CD4-positive, alpha-beta memory T cell (primary cell): Measurements from ENCODE around the gene CFAP43. TPM values are rescaled to one million over a fixed set of nuclear protein-coding genes. Genes with fewer than 3 reads are reported as not detected.

Experiments
- CTCF ChIA-PET: fragments of 350-600 bp; sonication (Branson Sonifier 250); formaldehyde crosslinking; loops from one replicate; lab custom pipeline; 2021; ENCODE audit warnings: inconsistent platforms; ENCODE audit not compliant: partially characterized antibody; lab: Charles Lee
- POLR2A ChIA-PET: fragments of 350-600 bp; sonication (Branson Sonifier 250); formaldehyde crosslinking; loops from one replicate; lab custom pipeline; 2021; ENCODE audit not compliant: partially characterized antibody; lab: Charles Lee
- DNase-seq, 5 donors: peaks; one replicate each; pipeline versions ENCODE4 v3.0.0 to v3.0.0-alpha.2; 2020 to 2022; ENCODE audit warnings: mixed read lengths in 1 of 5
- H3K27ac ChIP-seq: one replicate; pipeline ENCODE4 v1.7.0; 2013; ENCODE audit warnings: low read depth, low read length
- H3K27me3 ChIP-seq: 2 replicates; pipeline ENCODE4 v1.7.0; 2013; ENCODE audit warnings: mild to moderate bottlenecking, low read length, moderate library complexity; ENCODE audit not compliant: insufficient read depth
- H3K36me3 ChIP-seq: 2 replicates; pipeline ENCODE4 v1.7.0; 2013; ENCODE audit warnings: mild to moderate bottlenecking, low read length, moderate library complexity; ENCODE audit not compliant: insufficient read depth
- H3K4me1 ChIP-seq: 2 replicates; pipeline ENCODE4 v1.7.0; 2013; ENCODE audit warnings: mild to moderate bottlenecking, low read length, moderate library complexity; ENCODE audit not compliant: insufficient read depth
- H3K4me3 ChIP-seq, 2 donors: one replicate each; pipeline ENCODE4 v1.7.0; 2013; ENCODE audit warnings: low read length in 2 of 2, mild to moderate bottlenecking in 1 of 2
- H3K9me3 ChIP-seq, 2 donors: one replicate each; pipeline ENCODE4 v1.7.0; 2013; ENCODE audit warnings: low read length in 2 of 2, control low read depth in 1 of 2; ENCODE audit not compliant: control insufficient read depth in 1 of 2
- H3K27ac Mint-ChIP-seq, 7 donors: one replicate each; pipeline ENCODE4 v1.8.0; 2020 to 2021; ENCODE audit warnings: mixed read lengths in 7 of 7, mild to moderate bottlenecking in 6 of 7, inconsistent platforms in 3 of 7, moderate library complexity in 3 of 7
- H3K27me3 Mint-ChIP-seq, 2 donors: one replicate each; pipeline ENCODE4 v1.8.0; 2020 to 2021; ENCODE audit warnings: mixed read lengths in 2 of 2
- H3K36me3 Mint-ChIP-seq, 2 donors: one replicate each; pipeline ENCODE4 v1.8.0; 2020 to 2021; ENCODE audit warnings: mixed read lengths in 2 of 2, inconsistent platforms in 1 of 2, mild to moderate bottlenecking in 1 of 2
- H3K4me1 Mint-ChIP-seq, 4 donors: one replicate each; pipeline ENCODE4 v1.8.0; 2020 to 2021; ENCODE audit warnings: mixed read lengths in 4 of 4, mild to moderate bottlenecking in 1 of 4
- H3K4me3 Mint-ChIP-seq, 8 donors: one replicate each; pipeline ENCODE4 v1.8.0; 2020 to 2021; ENCODE audit warnings: mixed read lengths in 8 of 8, mild to moderate bottlenecking in 7 of 8, moderate library complexity in 6 of 8, inconsistent platforms in 3 of 8
- H3K9me3 Mint-ChIP-seq, 8 donors: one replicate each; pipeline ENCODE4 v1.8.0; 2020 to 2021; ENCODE audit warnings: mixed read lengths in 8 of 8, mild to moderate bottlenecking in 5 of 8, inconsistent platforms in 3 of 8, moderate library complexity in 1 of 8
- intact Hi-C: fragments of 100-400 bp; cut with micrococcal nuclease; formaldehyde crosslinking; loops from one replicate; pipeline ENCODE4 v1.15.1; 2023
- polyA plus RNA-seq, 2 donors: library from polyadenylated mRNA; unstranded; fragments of 300-500 nt; fragmentation: Illumina TruSeq; gene quantifications; one replicate each; pipeline ENCODE4 v1.2.3, GENCODE V29; 2021
- total RNA-seq, 2 experiments: library from RNA; stranded (reverse); gene quantifications; one replicate each; pipeline ENCODE4 v1.2.3, GENCODE V29; 2021

The CFAP43 gene
- total and polyA plus RNA-seq, 4 experiments from 2014 or later: not detected

- H3K27ac Mint-ChIP-seq: no peak overlapping the region
- H3K36me3 Mint-ChIP-seq: peaks cover 0 to 2% of the 10 kb centered on the region in 2 donors
Measured at GRCh38 chr10:104273899-104274575, 41.9 kb upstream of the CFAP43 start.

GRCh38 chr10:104273286-104273685 is 41.1 kb upstream of the CFAP43 start:
- H3K27ac Mint-ChIP-seq: no peak overlapping the region
- Histone ChIP-seq H3K27ac (no peak overlapping the region), H3K36me3 (no peaks in the 10 kb centered on the region), H3K4me3 (no peak overlapping the region), H3K27me3 (no peaks in the 10 kb centered on the region), H3K9me3 (no peaks in the 10 kb centered on the region), H3K4me1 (peaks cover 17% of the 10 kb centered on the region)
- peaks cover 3 to 16% (median 6%) of the 10 kb centered on the region in 4 donors for H3K4me1 Mint-ChIP-seq
- POLR2A ChIA-PET: interaction anchor here (0.6 to 2.4 kb wide), 4 partner anchors 12 to 80 kb away, joined by 3 to 12 read pairs (median 10); partner anchors contain the start of genes CFAP58 and GSTO1
- H3K27me3 Mint-ChIP-seq: peaks cover 5 to 10% of the 10 kb centered on the region in 2 donors
- H3K4me3 Mint-ChIP-seq: no peak overlapping the region
- peaks cover 2 to 8% of the 10 kb centered on the region in 2 donors for H3K36me3 Mint-ChIP-seq
- no peak for DNase-seq
- no peaks in the 10 kb centered on the region for H3K9me3 Mint-ChIP-seq
- CTCF ChIA-PET: interaction anchor here (0.9 to 9.2 kb wide), 19 partner anchors 10 to 560 kb away, joined by 3 to 202 read pairs (median 14); partner anchors contain the start of genes CFAP43, CFAP58, GSTO1 and ITPRIP
- intact Hi-C loops: no loop called here

More at GRCh38 chr10:104273899-104274575, 41.9 kb upstream of the CFAP43 start:
- H3K4me1 ChIP-seq: peaks cover 17% of the 10 kb centered on the region
- ChIA-PET POLR2A (interaction anchor here (0.9 to 2.4 kb wide), 7 partner anchors 11 to 65 kb away, joined by 3 to 12 read pairs (median 5); partner anchors contain the start of gene GSTO1), CTCF (interaction anchor here (0.9 to 9.2 kb wide), 38 partner anchors 7 to 575 kb away, joined by 3 to 202 read pairs (median 5); partner anchors contain the start of genes CFAP43, CFAP58, GSTO1 and ITPRIP)
- H3K4me3 Mint-ChIP-seq: peak overlapping the region in 2 of 8 donors; percentile 53 to 66
- intact Hi-C loops: no loop called here
- H3K4me1 Mint-ChIP-seq: peaks cover 3 to 8% (median 3%) of the 10 kb centered on the region in 4 donors
- DNase-seq: no peak
- H3K27ac ChIP-seq: no peak overlapping the region
- H3K9me3 Mint-ChIP-seq: no peaks in the 10 kb centered on the region
- no peak overlapping the region for H3K4me3 ChIP-seq
- no peaks in the 10 kb centered on the region for H3K36me3 ChIP-seq
- H3K27me3 Mint-ChIP-seq: peaks cover 9 to 10% of the 10 kb centered on the region in 2 donors
- H3K9me3 ChIP-seq: no peaks in the 10 kb centered on the region
- H3K27me3 ChIP-seq: no peaks in the 10 kb centered on the region

- Mint-ChIP-seq H3K4me3 (peak within 1 kb of the TSS; percentile 91 to 96 (median 92)), H3K27me3 (no peaks in the 10 kb centered on the region), H3K4me1 (peaks cover 28 to 56% (median 39%) of the 10 kb centered on the region in 4 donors)
Measured at GRCh38 chr10:104268713-104269645, 36.8 kb upstream of the CFAP43 start, which contains the start of gene GSTO2. TSS of gene GSTO2 (plus strand) at chr10:104269184. CDS start at chr10:104274916, 5,732 bp downstream.

GRCh38 chr10:104268405-104268712 is 36.2 kb upstream of the CFAP43 start:
- DNase-seq: no peak
- no peaks in the 10 kb centered on the region for H3K9me3 Mint-ChIP-seq
- ChIA-PET POLR2A (interaction anchor here (0.7 to 4.3 kb wide), 11 partner anchors 10 to 684 kb away, joined by 4 to 59 read pairs (median 6); partner anchors contain the start of genes CFAP43, CFAP58, GSTO1 and ITPRIP), CTCF (interaction anchor here (0.7 kb wide), 1 partner anchor 24 kb away, joined by 3 read pairs; no protein-coding TSS in a partner anchor)
- intact Hi-C loops: loop anchor here (1.0 to 5.0 kb wide), 6 partner anchors 12 to 380 kb away; partner anchors contain the start of genes CFAP43, ITPRIP and SLK
- Histone ChIP-seq H3K4me3 (peak overlapping the region; percentile 67 to 89), H3K36me3 (peaks cover 14% of the 10 kb centered on the region), H3K27ac (peak overlapping the region; percentile 90), H3K9me3 (no peaks in the 10 kb centered on the region), H3K4me1 (peaks cover 55% of the 10 kb centered on the region), H3K27me3 (no peaks in the 10 kb centered on the region)
- H3K4me1 Mint-ChIP-seq: peaks cover 32 to 62% (median 44%) of the 10 kb centered on the region in 4 donors
- peak overlapping the region; percentile 91 to 96 (median 92) for H3K4me3 Mint-ChIP-seq
- no peaks in the 10 kb centered on the region for H3K27me3 Mint-ChIP-seq
- peak overlapping the region; percentile 91 to 99 (median 96) for H3K27ac Mint-ChIP-seq
- peaks cover 25 to 47% of the 10 kb centered on the region in 2 donors for H3K36me3 Mint-ChIP-seq

More at GRCh38 chr10:104268713-104269645, 36.8 kb upstream of the CFAP43 start, which contains the start of gene GSTO2:
- Mint-ChIP-seq H3K27ac (peak within 1 kb of the TSS; percentile 91 to 99 (median 96)), H3K9me3 (no peaks in the 10 kb centered on the region), H3K36me3 (peaks cover 22 to 41% of the 10 kb centered on the region in 2 donors)
- ChIA-PET CTCF (interaction anchor here (0.7 to 1.6 kb wide), 5 partner anchors 15 to 556 kb away, joined by 3 to 11 read pairs (median 6); partner anchors contain the start of genes CFAP58 and GSTO1), POLR2A (interaction anchor here (0.6 to 4.3 kb wide), 15 partner anchors 9 to 685 kb away, joined by 3 to 59 read pairs (median 5); partner anchors contain the start of genes CFAP43, CFAP58, GSTO1 and ITPRIP)
- Histone ChIP-seq H3K27ac (peak within 1 kb of the TSS; percentile 90), H3K9me3 (no peaks in the 10 kb centered on the region), H3K4me3 (peak within 1 kb of the TSS; percentile 67 to 89), H3K4me1 (peaks cover 49% of the 10 kb centered on the region), H3K36me3 (peaks cover 8% of the 10 kb centered on the region), H3K27me3 (no peaks in the 10 kb centered on the region)
- intact Hi-C loops: loop anchor here (1.0 to 5.0 kb wide), 6 partner anchors 13 to 380 kb away; partner anchors contain the start of genes CFAP43, ITPRIP and SLK
- DNase-seq: peak; percentile 97 to 100 (median 99)

GRCh38 chr10:104267721-104268404 is 35.7 kb upstream of the CFAP43 start:
- Histone ChIP-seq H3K4me3 (peak overlapping the region; percentile 67 to 89), H3K4me1 (peaks cover 58% of the 10 kb centered on the region), H3K27ac (peak overlapping the region; percentile 90), H3K27me3 (no peaks in the 10 kb centered on the region), H3K36me3 (peaks cover 19% of the 10 kb centered on the region), H3K9me3 (no peaks in the 10 kb centered on the region)
- H3K4me3 Mint-ChIP-seq: peak overlapping the region; percentile 91 to 96 (median 92)
- no peaks in the 10 kb centered on the region for H3K27me3 Mint-ChIP-seq
- peaks cover 25 to 48% of the 10 kb centered on the region in 2 donors for H3K36me3 Mint-ChIP-seq
- no peak for DNase-seq
- intact Hi-C loops: loop anchor here (1.0 to 5.0 kb wide), 6 partner anchors 12 to 379 kb away; partner anchors contain the start of genes CFAP43, ITPRIP and SLK
- H3K4me1 Mint-ChIP-seq: peaks cover 32 to 62% (median 44%) of the 10 kb centered on the region in 4 donors
- peak overlapping the region; percentile 91 to 99 (median 96) for H3K27ac Mint-ChIP-seq
- CTCF ChIA-PET: interaction anchor here (1.4 to 1.9 kb wide), 2 partner anchors 11 to 24 kb away, joined by 3 to 4 read pairs; no protein-coding TSS in a partner anchor
- H3K9me3 Mint-ChIP-seq: no peaks in the 10 kb centered on the region
- POLR2A ChIA-PET: interaction anchor here (1.6 to 4.3 kb wide), 3 partner anchors 10 to 86 kb away, joined by 7 to 59 read pairs (median 10); partner anchors contain the start of genes CFAP58 and GSTO1
